ENCODE measurements around the gene LAMC3.

LAMC3 gene

GRCh38 chr9:131049829-131050715, 41.1 kb downstream of the LAMC3 start:
- ChIA-PET CTCF (interaction anchor here (0.7 to 1.8 kb wide), 4 partner anchors 12 to 239 kb away, joined by 3 to 10 read pairs (median 6); no protein-coding TSS in a partner anchor), POLR2A (no interaction called here)
- WGBS (ENCODE audit: insufficient coverage): 69% methylated on average over 17 of the region's 21 CpGs

DNA sequence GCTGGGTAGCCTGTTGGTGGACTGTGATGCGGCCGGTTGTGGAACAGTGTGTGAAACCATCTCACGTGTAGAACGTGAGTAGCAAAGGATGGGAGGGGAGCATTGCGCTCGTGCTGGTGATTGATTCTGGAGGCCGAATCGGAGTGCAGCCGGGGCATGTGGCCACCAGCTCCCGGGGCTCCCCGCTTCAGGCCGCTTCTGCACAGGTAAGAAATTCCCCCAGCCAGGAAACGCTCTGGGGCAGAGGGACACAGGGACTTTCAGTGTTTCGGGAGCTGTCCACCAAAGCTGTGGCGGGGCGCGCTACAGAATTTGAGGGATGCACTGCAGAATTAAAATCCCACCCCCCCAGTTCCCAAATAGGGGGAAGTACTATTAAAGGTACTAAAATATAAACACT, 41.9 kb downstream of the LAMC3 start:
- Histone ChIP-seq H3K4me1 (ENCODE audit: control extremely low read depth in 1 of 4, control insufficient read depth in 4 of 4, insufficient read depth in 4 of 4, low read length in 3 of 4) (peaks cover 0 to 8% (median 4%) of the 10 kb centered on the region in 4 experiments), H3K4me3 (ENCODE audit: control insufficient read depth in 1 of 7, extremely low read depth in 1 of 7, insufficient read depth in 4 of 7, low read depth in 2 of 7, low read length in 6 of 7) (no peak overlapping the region), H3K36me3 (ENCODE audit: control insufficient read depth in 4 of 4, insufficient read depth in 4 of 4, low read length in 3 of 4) (no peaks in the 10 kb centered on the region), H3K27ac (ENCODE audit: insufficient read depth in 1 of 2, low read depth in 1 of 2, low read length in 2 of 2, poor library complexity in 1 of 2, severe bottlenecking in 2 of 2) (no peak overlapping the region), H3K27me3 (replicated peaks in 2 of 5; ENCODE audit: control insufficient read depth in 4 of 5, insufficient read depth in 5 of 5, low read length in 4 of 5) (no peaks in the 10 kb centered on the region), H3K9me3 (ENCODE audit: control extremely low read depth in 1 of 5, control insufficient read depth in 4 of 5, insufficient read depth in 2 of 5, low read depth in 1 of 5, low read length in 4 of 5) (no peaks in the 10 kb centered on the region)
- 98% methylated on average over 9 of the region's 17 CpGs for WGBS (ENCODE audit: insufficient coverage)
- DNase-seq: no peak
- CTCF ChIA-PET: no interaction called here
- POLR2A ChIA-PET: no interaction called here

More at GRCh38 chr9:131049829-131050715, 41.1 kb downstream of the LAMC3 start:
- H3K4me1 ChIP-seq (ENCODE audit: control extremely low read depth in 1 of 4, control insufficient read depth in 4 of 4, insufficient read depth in 4 of 4, low read length in 3 of 4): peaks cover 0 to 8% (median 4%) of the 10 kb centered on the region in 4 experiments
- no peaks in the 10 kb centered on the region for H3K36me3 ChIP-seq (ENCODE audit: control insufficient read depth in 4 of 4, insufficient read depth in 4 of 4, low read length in 3 of 4)
- peak; percentile 13 to 60 (median 43) for DNase-seq
- H3K27me3 ChIP-seq (replicated peaks in 2 of 5; ENCODE audit: control insufficient read depth in 4 of 5, insufficient read depth in 5 of 5, low read length in 4 of 5): no peaks in the 10 kb centered on the region
- no peak overlapping the region for H3K4me3 ChIP-seq (ENCODE audit: control insufficient read depth in 1 of 7, extremely low read depth in 1 of 7, insufficient read depth in 4 of 7, low read depth in 2 of 7, low read length in 6 of 7)
- H3K27ac ChIP-seq (ENCODE audit: insufficient read depth in 1 of 2, low read depth in 1 of 2, low read length in 2 of 2, poor library complexity in 1 of 2, severe bottlenecking in 2 of 2): no peak overlapping the region
- H3K9me3 ChIP-seq (ENCODE audit: control extremely low read depth in 1 of 5, control insufficient read depth in 4 of 5, insufficient read depth in 2 of 5, low read depth in 1 of 5, low read length in 4 of 5): no peaks in the 10 kb centered on the region

DNA sequence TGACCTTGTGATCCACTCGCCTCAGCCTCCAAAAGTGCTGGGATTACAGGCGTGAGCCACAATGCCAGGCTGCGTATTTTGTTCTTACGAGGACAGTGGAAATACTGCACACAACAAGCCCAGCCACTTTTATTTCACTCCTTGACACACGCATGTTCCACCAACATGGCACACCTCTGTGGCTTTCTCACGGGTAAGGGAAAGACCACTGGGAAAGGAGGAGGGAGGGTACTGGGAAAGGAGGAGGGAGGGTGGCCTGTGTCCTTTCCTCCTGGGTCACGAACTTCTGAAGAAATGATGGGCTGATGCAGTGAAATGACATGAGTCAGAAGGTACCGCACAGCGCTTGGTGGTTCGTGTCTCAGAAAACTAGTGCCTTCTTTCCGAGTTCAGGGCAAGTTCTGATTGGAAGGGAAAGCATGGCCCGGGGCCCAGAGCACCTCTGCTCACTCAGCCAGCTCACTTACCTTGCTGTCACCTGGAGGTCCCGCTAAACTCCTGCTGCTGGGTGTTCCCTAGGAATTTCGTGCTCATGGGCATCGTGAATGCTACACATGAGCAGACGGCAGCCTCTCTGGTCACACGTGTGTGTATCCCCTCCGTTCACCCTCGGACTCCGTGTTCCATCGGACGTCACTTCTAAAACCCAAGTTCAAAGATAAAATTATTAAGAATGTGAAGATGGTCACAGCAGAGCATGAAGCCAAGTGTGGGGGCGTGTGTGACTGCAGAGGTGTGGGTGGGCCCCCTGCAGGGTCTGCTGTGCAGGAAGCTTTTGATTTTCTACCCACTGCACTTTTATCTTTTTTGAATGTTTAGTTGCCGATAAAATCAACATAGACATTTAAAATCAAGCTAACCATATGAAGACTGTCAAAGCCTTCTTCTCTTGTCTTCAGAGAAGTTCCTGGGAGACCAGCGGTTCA, 42.9 kb downstream of the LAMC3 start:
- Histone ChIP-seq H3K4me1 (ENCODE audit: control extremely low read depth in 1 of 4, control insufficient read depth in 4 of 4, insufficient read depth in 4 of 4, low read length in 3 of 4) (peaks cover 0 to 5% (median 1%) of the 10 kb centered on the region in 4 experiments), H3K27me3 (replicated peaks in 2 of 5; ENCODE audit: control insufficient read depth in 4 of 5, insufficient read depth in 5 of 5, low read length in 4 of 5) (no peaks in the 10 kb centered on the region), H3K36me3 (ENCODE audit: control insufficient read depth in 4 of 4, insufficient read depth in 4 of 4, low read length in 3 of 4) (no peaks in the 10 kb centered on the region), H3K27ac (ENCODE audit: insufficient read depth in 1 of 2, low read depth in 1 of 2, low read length in 2 of 2, poor library complexity in 1 of 2, severe bottlenecking in 2 of 2) (no peak overlapping the region), H3K9me3 (ENCODE audit: control extremely low read depth in 1 of 5, control insufficient read depth in 4 of 5, insufficient read depth in 2 of 5, low read depth in 1 of 5, low read length in 4 of 5) (no peaks in the 10 kb centered on the region), H3K4me3 (ENCODE audit: control insufficient read depth in 1 of 7, extremely low read depth in 1 of 7, insufficient read depth in 4 of 7, low read depth in 2 of 7, low read length in 6 of 7) (no peak overlapping the region)
- WGBS (ENCODE audit: insufficient coverage): 96% methylated on average over 20 of the region's 25 CpGs
- ChIA-PET POLR2A (no interaction called here), CTCF (interaction anchor here (0.8 to 1.8 kb wide), 4 partner anchors 11 to 206 kb away, joined by 3 to 8 read pairs (median 4); no protein-coding TSS in a partner anchor)
- no peak for DNase-seq

DNA sequence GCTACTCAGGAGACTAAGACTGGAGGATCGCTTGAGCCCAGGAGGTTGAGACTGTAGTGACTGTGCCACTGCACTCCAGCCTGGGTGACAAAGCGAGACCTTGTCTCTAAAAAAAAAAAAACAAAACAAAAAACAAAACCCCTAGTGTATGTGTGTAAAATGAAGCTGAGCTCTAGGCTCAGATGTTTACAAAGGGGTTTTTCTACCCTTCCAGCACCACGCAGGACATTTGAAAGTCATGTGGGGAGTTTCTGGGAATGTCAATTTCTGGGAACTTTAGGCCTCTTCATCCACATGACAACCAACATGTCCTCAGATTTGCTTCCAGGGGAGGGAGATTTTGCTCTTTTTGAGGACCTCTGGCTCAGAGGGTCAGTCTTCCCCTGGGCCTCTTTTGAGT, 44.9 kb downstream of the LAMC3 start:
- Histone ChIP-seq H3K27ac (ENCODE audit: insufficient read depth in 1 of 2, low read depth in 1 of 2, low read length in 2 of 2, poor library complexity in 1 of 2, severe bottlenecking in 2 of 2) (no peak overlapping the region), H3K36me3 (ENCODE audit: control insufficient read depth in 4 of 4, insufficient read depth in 4 of 4, low read length in 3 of 4) (no peaks in the 10 kb centered on the region), H3K27me3 (replicated peaks in 2 of 5; ENCODE audit: control insufficient read depth in 4 of 5, insufficient read depth in 5 of 5, low read length in 4 of 5) (no peaks in the 10 kb centered on the region), H3K9me3 (ENCODE audit: control extremely low read depth in 1 of 5, control insufficient read depth in 4 of 5, insufficient read depth in 2 of 5, low read depth in 1 of 5, low read length in 4 of 5) (no peaks in the 10 kb centered on the region), H3K4me3 (ENCODE audit: control insufficient read depth in 1 of 7, extremely low read depth in 1 of 7, insufficient read depth in 4 of 7, low read depth in 2 of 7, low read length in 6 of 7) (no peak overlapping the region), H3K4me1 (ENCODE audit: control extremely low read depth in 1 of 4, control insufficient read depth in 4 of 4, insufficient read depth in 4 of 4, low read length in 3 of 4) (peaks cover 0 to 12% (median 8%) of the 10 kb centered on the region in 4 experiments)
- DNase-seq: no peak
- ChIA-PET CTCF (interaction anchor here (0.9 to 1.7 kb wide), 3 partner anchors 8 to 283 kb away, joined by 3 to 5 read pairs (median 3); no protein-coding TSS in a partner anchor), POLR2A (no interaction called here)
- WGBS (ENCODE audit: insufficient coverage): no CpG with 5 or more reads among the region's 3 CpGs

DNA sequence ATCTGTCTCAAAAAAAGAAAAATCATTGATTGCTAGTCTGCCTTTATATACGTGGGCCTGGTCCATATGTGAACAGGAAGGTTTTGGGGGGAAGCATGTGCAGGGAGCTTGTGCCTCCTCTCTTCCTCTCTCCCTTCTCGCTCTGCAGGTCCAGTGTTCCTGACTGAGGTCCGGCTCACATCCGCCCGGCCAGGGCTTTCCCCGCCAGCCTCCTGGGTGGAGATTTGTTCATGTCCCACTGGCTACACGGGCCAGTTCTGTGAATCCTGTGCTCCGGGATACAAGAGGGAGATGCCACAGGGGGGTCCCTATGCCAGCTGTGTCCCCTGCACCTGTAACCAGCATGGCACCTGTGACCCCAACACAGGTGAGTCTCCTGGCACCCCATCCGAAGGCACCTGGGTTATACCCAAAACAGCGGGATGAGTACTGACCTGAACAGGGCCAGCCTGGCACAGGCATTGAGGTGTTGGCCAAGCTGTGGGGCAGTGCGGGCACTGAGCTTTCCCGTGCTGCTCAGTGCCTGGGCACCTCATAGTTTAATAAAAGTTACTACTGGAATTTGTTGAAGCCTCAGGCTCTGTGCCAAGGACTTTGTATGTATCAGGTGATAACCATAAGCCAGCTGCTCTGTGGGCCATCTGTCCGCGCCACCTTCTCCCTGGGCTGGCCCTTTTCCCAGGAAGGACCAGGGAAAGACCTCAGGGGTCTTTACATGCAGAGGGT, 48.0 kb downstream of the LAMC3 start:
- no peak for DNase-seq
- ChIA-PET POLR2A (interaction anchor here (0.6 kb wide), 1 partner anchor 157 kb away, joined by 3 read pairs; no protein-coding TSS in a partner anchor), CTCF (interaction anchor here (0.5 to 2.6 kb wide), 12 partner anchors 9 to 700 kb away, joined by 3 to 12 read pairs (median 3); no protein-coding TSS in a partner anchor)
- 97% methylated on average over 13 of the region's 14 CpGs for WGBS (ENCODE audit: insufficient coverage)
- Histone ChIP-seq H3K36me3 (ENCODE audit: control insufficient read depth in 4 of 4, insufficient read depth in 4 of 4, low read length in 3 of 4) (no peaks in the 10 kb centered on the region), H3K9me3 (ENCODE audit: control extremely low read depth in 1 of 5, control insufficient read depth in 4 of 5, insufficient read depth in 2 of 5, low read depth in 1 of 5, low read length in 4 of 5) (no peaks in the 10 kb centered on the region), H3K27me3 (replicated peaks in 2 of 5; ENCODE audit: control insufficient read depth in 4 of 5, insufficient read depth in 5 of 5, low read length in 4 of 5) (no peaks in the 10 kb centered on the region), H3K4me3 (ENCODE audit: control insufficient read depth in 1 of 7, extremely low read depth in 1 of 7, insufficient read depth in 4 of 7, low read depth in 2 of 7, low read length in 6 of 7) (no peak overlapping the region), H3K27ac (ENCODE audit: insufficient read depth in 1 of 2, low read depth in 1 of 2, low read length in 2 of 2, poor library complexity in 1 of 2, severe bottlenecking in 2 of 2) (no peak overlapping the region), H3K4me1 (ENCODE audit: control extremely low read depth in 1 of 4, control insufficient read depth in 4 of 4, insufficient read depth in 4 of 4, low read length in 3 of 4) (peaks cover 0 to 22% (median 10%) of the 10 kb centered on the region in 4 experiments)

GRCh38 chr9:131060900-131061630, 52.1 kb downstream of the LAMC3 start:
- no peak overlapping the region for H3K27ac ChIP-seq (ENCODE audit: insufficient read depth in 1 of 2, low read depth in 1 of 2, low read length in 2 of 2, poor library complexity in 1 of 2, severe bottlenecking in 2 of 2)
- H3K4me3 ChIP-seq (ENCODE audit: control insufficient read depth in 1 of 7, extremely low read depth in 1 of 7, insufficient read depth in 4 of 7, low read depth in 2 of 7, low read length in 6 of 7): no peak overlapping the region
- no peaks in the 10 kb centered on the region for H3K27me3 ChIP-seq (replicated peaks in 2 of 5; ENCODE audit: control insufficient read depth in 4 of 5, insufficient read depth in 5 of 5, low read length in 4 of 5)
- no peaks in the 10 kb centered on the region for H3K36me3 ChIP-seq (ENCODE audit: control insufficient read depth in 4 of 4, insufficient read depth in 4 of 4, low read length in 3 of 4)
- H3K4me1 ChIP-seq (ENCODE audit: control extremely low read depth in 1 of 4, control insufficient read depth in 4 of 4, insufficient read depth in 4 of 4, low read length in 3 of 4): peaks cover 0 to 22% (median 10%) of the 10 kb centered on the region in 4 experiments
- DNase-seq: no peak
- ChIA-PET POLR2A (no interaction called here), CTCF (interaction anchor here (1.1 kb wide), 1 partner anchor 45 kb away, joined by 3 read pairs; no protein-coding TSS in a partner anchor)
- 91% methylated on average over 19 of the region's 21 CpGs for WGBS (ENCODE audit: insufficient coverage)
- H3K9me3 ChIP-seq (ENCODE audit: control extremely low read depth in 1 of 5, control insufficient read depth in 4 of 5, insufficient read depth in 2 of 5, low read depth in 1 of 5, low read length in 4 of 5): no peaks in the 10 kb centered on the region

Measured in common myeloid progenitor, CD34-positive (primary cell).